GM19397 (cell line): ENCODE results near the gene TNFRSF13B.
"Not testable (repeated sequence)": the region's sequence is repeated elsewhere in the genome, so short reads cannot be mapped to it uniquely, and the experiment has no call there.

Source experiments
- ATAC-seq: cut with Tn5 transposase; IDR thresholded peaks from one replicate; pipeline ENCODE4 v1.9.1; 2021; ENCODE audit warnings: mild to moderate bottlenecking, moderate library complexity; ENCODE audit not compliant: unreplicated experiment

Gene TNFRSF13B

DNA sequence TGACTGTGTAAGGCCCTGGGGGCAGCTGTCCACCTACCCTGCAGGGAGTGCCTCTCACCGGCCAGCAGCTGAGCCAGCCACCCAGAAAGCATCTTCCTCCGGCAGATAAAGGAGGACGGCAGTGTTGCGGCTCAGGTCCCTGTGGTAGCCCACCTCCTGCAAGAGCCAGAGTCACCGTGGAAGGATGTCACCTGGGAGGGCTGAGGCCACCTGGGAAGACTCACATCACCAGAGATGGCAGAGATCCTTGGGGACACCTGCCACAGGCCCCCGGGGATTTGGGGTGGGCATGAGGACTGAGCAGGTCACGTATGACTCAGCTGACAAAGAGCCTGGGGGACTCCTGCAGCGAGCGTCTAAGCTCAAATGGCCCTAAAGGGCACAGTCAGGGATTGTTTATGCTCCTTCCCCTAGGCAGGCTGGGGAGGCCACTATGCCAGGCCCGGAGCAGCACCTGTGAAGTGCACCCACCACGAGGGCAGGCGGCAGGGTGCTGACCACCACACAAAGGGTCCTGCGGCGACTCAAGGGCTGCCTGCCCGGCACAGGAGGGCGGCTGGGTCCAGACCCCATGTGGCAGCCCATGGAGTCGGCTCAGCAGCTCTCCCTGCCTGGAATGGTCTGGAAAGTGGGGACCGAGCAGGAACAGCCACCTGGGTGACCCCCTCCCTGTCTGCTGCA is 44.1 kb downstream of the TNFRSF13B start:
- ATAC-seq, result no peak

DNA sequence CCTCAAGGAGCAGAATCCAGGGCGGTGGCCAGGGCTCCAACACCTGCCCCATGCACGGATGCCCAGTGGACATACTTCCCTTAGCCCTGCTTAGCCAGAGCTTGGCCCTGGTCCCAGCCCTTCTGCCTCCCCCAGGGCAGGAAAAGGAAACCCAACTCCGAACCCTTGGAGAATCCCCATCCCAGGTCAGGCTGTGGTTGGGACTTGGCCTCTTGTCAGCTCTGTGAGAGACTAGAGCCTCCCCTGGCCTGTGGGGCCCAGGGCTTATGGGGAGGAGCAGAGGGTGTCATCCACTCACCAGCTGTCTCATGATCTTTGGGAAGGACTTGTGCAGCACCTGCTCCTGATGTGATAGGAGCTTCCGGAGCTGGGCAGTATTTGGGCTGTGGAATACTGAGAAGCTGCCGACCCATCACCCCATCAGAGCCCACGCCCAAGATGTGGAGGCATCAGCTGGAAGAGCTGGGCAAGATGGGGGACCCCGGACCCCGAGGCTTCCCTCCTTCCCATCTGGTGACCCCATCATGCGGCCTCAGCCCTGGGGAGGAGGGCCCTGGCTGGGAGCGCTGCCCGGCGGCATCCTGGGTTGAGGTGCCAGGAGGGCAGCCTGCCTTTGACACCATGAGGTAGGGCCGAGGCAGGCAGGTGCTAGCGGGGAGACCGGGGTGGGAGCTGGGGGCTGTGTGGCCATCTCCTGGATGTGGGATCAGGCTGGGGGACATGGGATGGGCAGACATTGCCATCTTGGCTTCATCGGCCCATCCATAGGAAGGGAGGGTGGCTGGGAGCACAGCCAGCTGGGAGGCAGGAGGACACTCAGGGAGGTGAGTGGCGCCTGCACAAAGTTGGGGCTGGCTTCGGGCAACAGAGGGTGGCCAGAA is 45.1 kb downstream of the TNFRSF13B start:
- ATAC-seq, result no peak

DNA sequence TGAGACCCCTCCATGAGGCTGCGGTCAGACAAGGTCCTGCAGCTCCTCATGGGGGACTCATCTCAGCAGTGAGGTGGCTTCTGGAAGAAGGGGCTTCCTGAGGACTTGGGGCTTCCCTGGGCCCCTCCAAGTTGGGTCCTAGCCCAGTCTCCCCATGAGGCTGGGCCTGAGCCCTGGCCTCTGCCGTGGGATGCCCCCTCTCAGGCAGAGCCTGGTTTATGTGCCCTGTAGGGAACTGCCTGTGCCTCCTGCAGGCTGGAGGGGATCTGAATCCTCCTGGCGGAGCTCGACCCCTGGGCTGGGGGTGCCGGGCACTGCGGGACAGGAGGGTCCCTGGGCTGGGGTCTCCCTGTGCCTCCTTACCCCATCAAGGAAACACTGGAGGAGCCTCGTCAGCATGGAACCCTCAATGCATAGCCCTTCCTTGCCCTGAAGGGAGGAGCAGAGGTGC is 45.8 kb downstream of the TNFRSF13B start:
- no peak for ATAC-seq

DNA sequence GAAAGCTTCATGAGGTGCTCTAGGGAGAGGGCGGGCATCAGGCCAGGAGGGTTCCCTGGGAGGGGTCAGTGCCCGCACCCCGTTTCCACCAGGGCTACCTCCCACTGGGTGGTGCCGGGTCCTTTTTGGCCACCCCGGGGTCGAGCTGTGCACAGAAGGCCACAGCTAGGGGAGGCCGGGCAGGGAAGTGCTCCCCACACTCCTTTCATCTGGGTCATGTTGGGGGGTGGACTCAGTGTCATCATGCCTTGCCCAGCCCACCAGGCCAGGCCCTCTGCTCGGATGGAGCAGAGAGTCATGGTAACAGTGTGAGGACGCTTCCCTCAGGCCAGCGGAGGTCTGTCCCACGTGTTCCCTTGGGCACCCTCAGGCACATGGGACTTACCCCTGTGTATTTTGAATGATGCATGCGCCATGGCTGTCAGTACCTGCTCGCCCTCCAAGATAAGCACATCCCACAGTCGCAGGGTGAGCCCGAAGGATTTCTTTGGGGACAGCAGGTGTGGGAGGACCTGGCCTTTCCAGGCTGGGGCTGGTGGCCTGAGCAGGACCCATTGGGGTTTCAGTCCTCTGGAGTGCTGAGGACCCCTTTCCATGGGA is 46.4 kb downstream of the TNFRSF13B start:
- ATAC-seq, result no peak

DNA sequence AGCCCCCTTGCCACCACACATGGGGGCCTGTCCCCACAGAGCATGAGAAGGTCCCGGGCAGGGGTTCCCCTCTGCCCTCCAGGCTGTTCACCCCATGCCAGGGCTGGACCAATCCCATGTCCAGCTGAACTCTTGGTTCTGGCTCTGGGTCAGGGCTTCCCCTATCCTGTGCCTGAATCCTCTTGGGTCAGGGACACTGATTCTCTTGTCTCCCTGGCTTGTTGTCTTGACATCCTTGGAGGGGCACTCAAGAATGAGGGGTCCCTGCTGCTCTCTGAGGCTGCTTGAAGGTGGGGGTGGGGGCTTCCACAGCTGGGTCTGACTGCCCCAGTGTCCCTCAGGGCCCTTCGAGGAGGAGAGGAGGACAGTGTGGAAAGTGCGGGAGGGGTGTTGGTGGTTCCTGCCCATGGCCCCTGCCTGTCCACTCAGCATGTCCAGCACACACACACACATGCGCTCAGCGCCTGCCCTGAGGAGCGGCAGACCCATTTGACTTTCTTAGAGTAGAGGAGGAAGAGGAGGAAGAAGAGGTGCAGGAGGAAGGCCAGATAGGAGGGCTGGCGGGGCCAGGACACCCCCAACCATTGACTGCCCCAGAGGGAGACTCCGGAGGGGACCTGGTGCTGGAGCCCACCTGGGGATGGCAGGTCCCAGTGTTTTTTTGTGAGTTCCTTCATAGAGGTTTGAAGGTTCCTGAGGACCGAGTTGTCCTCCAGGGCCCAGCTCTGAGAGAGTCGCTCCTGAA is 47.0 kb downstream of the TNFRSF13B start:
- no peak for ATAC-seq

DNA sequence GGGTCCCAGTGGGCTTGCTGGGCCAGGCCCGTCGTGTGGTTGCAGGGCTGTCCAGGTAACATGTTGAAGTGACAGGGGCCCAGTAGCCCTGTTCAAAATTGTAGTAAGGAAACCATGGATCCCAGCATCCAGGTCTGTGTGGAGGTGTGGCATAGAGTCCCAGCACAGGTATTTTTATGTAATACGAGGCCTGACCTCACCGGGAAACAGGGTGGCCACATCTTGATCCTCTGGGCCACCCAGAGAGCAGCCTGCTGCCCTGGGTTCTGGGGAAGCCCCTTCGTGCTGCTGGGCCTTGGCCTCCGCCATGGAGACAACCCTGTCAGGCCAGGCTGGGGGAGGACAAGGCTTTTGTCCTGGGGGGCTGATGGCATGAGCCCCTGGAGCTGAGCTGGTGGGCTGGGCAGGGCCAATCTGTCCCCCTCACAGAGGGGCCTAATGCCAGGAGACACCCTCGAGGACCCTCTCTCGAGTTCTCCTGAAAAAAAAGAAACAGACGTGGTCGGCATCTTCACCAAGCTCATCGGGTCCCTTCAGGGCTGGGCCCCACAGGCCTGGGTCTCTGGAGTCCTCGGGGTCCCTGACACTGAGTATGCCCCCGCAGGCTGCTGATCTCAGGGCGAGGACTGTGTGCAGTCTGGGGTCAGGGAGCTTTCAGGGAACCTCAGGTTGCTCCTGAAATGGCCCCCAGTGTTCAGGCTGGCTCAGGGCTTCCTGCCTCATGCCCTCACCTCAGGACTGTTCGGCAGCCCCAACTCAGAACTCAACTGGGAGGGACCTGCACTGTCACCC is 47.8 kb downstream of the TNFRSF13B start:
- ATAC-seq, result no peak

DNA sequence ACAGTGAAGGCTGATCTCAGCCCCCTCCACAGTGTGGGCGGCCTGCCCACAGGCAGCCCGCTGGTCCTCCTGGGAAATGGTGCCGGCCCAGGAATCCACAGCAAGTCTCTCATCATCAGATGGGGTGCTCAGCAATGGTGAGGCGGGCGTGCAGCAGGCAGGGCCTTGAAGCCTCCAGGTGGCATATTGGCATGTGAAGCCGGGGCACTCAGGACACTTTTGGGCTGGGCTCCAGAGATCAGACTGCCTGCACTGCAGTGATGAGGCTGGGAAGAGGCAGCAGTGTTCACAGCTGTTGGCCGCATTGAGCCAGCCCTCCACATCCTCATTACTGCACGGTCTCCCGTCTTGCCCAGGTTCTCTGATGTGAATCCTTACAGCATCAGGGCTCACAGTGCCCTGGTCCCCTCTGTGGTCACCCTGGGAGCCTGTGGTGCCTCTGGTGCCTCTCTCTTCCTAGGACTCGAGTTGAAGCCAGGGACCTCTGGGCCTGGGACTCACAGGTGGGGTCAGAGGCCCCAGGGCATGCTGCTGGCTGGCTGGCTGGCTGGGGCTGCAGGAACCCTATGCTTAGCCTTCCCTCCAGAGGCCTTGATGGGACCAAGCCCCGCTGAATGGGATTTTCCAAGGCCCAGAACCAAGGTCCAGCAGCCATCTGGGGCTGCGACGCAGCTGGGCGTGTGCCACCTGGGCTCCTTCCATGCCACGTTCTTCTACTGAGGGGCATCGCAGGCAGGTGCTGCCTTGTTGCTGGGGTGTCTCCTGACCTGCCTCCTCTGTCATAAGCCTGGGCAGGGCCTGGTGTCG is 48.6 kb downstream of the TNFRSF13B start:
- ATAC-seq, result no peak

DNA sequence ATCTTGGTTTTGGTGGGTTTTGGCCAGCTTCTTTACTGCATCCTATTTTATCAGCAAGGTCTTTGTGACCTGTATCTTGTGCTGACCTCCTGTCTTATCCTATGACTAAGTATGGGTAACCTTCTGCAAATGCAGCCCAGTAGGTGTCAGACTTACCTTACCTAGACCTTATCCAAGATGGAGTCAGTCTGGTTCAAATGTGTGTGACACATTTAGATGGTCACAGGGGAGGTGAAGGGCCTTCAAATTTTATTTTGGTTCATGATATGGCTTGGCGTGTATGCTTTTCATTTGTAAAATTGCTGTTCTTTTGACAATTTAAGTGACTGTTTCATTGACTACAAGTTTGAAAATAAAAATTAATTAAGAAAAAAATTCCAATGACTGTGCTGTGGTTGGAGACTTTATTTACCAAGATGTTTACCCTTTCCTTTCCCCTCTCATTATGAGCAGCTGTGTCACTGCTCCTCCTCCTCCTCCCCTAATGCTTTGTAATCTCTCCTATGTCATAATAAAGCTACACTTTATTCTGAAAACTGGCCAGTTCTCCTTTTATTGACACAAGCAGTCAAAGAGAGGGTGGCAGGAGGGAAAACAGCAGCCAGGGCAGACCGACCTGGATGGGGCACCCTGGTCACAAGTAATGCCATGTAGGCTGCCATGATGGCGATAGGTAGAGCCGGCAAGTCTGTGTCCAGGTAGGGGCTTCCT is 49.4 kb downstream of the TNFRSF13B start:
- no peak for ATAC-seq

DNA sequence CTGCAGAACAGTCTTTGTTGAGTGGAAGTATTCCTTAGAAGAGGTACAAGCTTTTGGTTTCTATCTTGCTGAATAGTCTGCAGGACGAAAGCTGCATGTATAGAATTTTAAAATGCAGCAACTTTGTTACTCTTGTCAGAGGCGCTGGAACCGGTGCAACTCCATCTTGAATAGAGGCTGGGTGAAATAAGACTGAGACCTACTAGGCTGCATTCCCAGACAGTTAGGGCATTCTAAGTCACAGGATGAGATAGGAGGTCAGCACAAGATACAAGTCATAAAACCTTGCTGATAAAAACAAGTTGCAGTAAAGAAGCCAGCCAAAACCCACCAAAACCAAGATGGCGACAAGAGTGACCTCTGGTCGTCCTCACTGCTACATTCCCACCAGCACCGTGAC is 50.5 kb downstream of the TNFRSF13B start:
- ATAC-seq, result not testable (repeated sequence)

DNA sequence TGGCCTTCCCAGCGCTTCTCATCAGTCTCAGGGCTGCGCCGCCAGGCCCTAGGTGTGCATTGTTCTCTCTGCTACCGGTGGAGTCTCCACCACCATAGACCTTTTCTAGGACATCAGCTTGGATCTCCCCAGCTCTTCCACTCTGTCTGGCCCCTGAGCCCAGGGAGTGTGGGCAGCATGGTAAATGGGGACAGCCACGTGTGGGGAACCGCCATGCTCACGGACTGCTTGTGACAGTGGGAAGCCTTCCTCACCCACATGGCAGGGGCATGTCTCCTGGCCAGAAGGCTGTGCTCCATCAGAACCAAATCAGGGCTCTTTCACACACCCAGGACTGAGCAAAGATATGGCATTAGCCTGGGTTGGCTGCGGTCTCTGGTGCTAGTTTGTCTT is 51.3 kb downstream of the TNFRSF13B start:
- no peak for ATAC-seq

DNA sequence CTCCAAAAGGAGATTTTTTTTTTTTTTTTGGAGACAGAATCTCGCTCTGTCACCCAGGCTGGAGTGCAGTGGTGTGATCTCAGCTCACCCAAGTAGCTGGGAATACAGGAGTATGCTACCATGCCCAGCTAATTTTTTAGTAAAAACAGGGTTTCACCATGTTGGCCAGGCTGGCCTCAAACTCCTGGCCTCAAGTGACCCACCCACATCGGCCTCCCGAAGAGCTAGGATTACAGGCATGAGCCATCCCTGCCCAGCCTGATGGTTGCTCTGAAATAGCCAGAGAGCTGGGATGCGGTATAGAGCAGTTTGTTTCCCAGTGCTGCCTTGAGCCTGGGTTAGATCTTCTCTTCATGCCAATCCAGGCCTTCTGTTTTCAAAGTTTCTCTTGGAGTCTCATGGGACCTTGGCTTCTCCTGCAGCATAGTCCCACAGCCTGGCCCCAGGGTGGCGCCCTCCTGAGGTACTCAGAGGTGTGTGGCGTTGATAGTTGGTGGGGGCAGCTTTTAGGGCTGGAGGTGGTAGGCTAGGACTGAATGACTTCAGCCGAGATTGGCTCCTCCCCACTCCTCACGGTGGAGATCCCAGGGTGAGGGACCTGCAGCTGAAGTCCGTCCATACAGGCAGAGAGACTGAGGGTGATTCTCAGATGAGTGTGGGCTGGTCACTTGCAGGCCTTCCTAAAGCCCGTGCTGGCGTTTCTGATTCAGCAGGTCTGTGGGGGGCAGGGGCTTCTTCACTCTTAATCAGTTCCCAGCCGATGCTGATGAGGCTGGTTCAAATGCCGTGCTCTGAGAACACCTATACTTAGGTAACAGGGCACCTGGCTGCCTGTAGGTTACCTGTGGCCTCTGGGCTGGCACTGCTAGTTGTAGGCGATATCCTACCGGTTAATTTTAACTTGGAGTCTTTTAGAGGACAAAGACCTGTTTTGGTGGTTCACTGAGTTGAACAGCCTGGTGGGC is 52.0 kb downstream of the TNFRSF13B start:
- no peak for ATAC-seq

DNA sequence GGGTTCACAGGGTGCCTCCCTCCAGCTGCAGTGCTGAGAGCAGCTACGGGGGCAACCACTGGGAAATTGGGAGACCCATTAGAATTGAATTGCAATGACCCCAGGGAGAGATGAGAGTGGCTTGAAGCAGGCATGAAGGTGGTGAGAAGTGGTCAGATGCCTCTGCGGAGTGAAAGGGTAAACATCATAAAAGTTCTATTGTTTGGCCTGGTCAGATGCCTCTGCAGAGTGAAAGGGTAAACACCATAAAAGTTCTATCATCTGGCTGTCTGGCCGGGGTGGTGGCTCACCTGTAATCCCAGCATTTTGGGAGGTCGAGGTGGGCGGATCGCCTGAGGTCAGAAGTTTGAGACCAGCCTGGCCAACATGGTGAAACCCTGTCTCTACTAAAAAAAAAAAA is 53.5 kb downstream of the TNFRSF13B start:
- ATAC-seq, result no peak

DNA sequence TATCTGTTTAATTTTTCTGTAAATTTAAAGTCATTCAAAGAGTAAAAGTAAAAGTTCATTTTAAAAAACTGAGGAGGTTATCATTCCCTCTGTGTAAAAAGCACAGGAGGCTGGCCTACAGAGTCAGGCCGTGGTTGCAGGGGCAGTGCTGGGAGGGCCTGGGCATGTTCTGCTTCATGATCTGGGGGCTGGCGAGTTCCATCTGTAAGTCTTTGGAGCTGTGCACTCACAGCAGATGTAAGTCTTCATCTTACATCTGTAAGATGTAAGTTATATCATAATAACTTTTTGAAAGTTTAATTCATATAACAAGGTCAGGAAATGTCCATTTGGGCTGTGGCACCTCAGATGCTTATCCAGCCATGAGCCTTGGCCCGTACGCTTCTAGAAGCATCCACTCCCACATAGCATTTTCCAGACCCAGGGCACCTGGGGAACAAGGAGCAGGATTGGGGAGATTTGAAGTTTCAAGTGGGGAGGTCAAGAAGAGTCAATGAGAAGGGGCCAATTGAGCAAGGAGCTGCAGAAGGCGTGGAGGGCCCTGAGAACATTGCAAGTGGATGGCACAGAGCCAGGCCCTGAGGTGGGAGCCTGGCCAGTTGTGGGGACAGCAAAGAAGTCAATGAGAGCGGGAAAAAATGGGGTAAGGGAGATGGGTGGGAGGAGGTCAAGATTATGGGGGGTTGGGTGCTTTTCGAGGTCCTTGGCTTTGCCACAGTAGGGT is 54.1 kb downstream of the TNFRSF13B start:
- ATAC-seq, result no peak

DNA sequence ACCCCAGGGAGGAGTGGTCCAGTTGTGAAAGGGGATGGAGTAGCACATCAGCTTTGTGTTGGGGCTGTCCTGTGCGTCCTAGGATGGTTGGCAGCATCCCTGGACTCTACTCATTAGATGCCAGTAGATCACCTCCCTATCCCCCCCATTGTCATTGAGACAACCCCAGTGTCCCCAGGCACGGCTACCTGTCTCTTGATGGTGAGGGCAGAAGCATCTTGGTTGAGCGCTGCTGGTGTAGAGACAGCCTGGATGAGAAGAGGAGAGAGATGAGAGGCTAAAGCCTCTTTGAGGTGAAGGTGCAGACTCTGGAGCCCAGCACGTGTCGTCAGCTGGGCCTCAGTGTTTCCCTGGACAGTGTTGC is 55.4 kb downstream of the TNFRSF13B start:
- no peak for ATAC-seq

DNA sequence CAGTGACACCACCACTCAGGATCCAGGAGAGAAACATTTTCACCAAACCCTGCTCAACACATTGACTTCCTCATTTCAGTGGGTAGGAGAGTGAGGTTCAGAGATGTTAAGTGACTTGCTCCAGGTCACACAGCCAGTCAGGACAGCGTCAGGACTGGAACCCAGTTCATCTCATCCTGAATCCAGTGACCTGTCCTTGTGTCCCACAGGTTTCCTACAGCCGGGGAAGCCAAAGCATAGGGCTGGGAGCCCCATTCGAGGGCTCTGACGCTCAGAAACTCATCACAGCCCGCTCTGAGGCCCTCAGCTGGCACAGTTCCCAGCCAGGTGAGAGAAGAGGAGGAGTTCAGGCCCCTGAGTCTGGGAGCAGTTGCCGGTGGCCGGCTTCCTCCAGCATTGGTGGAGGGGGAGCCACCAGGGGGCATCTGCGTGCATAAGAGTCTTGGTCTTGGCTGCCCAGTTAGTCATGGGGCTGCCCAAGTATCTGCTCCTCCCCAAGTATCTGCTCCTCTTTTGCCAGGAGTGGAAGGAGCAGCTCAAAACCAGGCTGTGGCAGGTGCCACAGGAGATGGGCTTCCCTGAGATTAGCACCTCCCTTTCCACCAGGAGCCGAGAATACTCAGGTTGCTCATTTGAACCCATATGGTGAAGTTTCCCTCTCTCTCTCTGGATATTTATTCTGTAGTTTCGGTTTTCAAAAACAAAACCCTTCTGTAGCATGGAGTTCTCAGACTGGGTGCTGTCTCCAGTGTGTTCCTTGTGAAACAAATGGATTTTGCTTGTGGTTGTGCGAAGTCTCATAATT is 56.0 kb downstream of the TNFRSF13B start:
- no peak for ATAC-seq

DNA sequence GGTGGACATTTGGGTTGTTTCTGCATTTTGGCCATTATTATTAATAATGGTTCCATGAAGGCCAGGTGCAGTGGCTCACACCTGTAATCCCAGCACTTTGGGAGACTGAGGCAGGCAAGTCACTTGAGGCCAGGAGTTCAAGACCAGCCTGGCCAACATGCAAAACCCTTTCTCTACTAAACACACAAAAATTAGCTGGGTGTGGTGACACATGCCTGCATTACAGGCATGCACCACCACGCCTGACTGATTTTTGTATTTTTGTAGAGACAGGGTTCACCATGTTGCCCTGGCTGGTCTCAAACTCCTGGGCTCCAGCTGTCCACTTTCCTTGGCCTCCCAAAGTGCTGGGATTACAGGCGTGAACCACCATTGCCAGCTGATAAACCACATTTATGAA is 58.5 kb downstream of the TNFRSF13B start:
- no peak for ATAC-seq
